GM21717 (cell line): ENCODE results near the gene PLIN4.
"Not testable (repeated sequence)": the region's sequence is repeated elsewhere in the genome, so short reads cannot be mapped to it uniquely, and the experiment has no call there.

Experiments
- ATAC-seq: cut with Tn5 transposase; IDR thresholded peaks from one replicate; pipeline ENCODE4 v1.9.1; 2021; ENCODE audit warnings: mild to moderate bottlenecking, moderate library complexity; ENCODE audit not compliant: unreplicated experiment

PLIN4 gene

DNA sequence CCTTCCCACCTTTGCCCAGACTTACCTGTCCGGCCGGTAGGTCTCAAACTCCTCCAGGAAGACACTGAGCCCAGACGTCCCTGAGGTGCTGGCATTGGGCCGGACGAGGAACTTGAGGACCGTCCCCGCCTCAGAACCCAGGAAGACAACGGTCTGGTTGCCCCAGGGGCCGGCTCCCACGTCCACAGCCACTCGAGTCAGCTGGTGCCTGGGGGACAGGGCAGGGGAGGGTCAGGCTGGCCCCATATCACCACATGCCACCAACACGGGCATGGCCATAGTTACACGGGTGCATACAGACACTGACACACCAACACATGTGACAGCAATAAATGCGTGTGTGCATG is 29.9 kb upstream of the PLIN4 start:
- no peak for ATAC-seq

DNA sequence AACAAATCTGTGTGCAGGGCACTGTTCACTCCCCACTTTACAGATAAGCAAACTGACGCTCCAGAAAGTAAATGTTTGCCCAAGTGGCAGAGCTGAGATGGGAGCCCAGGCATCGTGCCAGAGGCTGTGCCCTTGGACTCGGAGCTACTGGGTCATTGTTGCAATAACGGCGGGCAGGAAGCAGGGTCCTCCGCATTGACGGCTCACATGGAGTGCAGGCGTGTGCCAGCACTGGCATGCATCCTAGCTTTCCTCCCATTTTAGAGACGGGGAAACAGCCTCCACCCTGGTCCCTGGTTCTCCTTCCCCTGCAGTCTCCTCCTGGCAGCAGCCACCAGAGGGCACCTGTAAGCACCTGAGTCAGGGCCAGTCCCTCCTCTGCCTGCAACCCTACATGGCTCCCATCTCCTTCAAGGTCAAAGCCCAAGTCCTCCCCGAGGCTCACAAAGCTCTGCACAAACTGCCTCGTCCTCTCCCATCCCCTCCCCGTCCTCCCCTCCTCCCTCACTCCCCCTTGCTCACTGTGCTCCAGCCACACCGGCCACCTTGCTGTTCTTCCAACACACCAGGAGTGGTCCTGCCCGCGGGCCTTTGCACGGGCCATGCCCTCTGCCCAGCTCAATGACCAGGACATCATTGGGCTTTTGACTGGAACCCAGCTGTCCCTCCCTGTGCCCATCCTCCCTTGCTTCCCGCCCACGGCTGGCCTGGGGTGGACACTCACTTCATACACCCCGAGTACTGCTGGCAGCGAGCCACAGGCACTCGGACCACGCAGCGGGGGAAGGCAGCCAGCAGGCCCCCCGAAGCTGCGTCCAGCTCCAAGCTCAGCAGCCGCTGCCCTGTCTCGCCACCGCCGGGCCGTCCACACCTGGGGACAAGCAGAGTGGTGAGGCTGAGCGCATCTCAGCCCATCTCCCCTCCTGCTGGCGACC is 29.3 kb upstream of the PLIN4 start:
- ATAC-seq: no peak

DNA sequence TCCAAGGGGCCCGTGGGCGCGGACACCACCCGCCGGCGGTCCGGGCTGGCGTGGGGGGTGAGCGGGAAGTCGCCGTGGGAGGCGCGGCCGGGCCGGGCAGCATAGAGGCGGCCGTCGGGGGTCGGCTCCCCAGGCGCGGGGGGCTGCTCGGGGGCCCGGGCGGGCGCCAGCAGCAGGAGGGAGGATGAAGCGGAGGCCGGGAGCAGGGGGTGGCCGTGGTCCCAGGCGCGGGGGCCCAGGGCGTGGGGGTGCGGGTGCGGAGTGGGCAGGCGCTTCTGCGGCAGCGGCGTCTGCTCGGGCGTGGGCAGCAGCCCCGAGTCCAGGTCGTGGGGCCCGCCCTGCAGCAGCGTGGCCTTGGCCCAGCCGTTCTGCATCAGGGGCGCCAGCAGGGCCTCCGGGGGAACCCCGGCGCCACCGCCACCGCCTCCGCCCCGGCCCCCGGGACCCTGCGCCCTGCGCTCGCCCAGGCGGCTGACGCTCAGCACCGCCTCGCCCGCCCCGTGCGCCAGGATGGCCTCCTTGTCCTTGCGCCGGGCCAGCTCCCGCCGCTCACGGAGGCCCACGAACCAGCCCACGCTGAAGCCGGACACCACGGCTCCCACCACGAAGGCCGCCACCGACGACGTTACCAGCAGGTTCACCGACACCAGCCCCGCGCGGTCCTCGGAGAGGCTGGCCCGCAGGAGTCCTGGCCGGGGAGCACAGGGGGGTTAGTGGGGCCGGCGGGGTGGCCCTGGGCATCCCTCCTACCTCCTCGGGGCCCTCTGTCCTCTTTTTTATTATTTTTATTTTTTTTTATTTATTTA is 25.8 kb upstream of the PLIN4 start:
- ATAC-seq: no peak

- ATAC-seq: no peak
Measured at GRCh38 chr19:4542896-4543841, 24.9 kb upstream of the PLIN4 start.

- ATAC-seq: not testable (repeated sequence)
Measured at GRCh38 chr19:4541806-4542145, 23.5 kb upstream of the PLIN4 start.

- no peak for ATAC-seq
Measured at GRCh38 chr19:4541114-4541805, 23.0 kb upstream of the PLIN4 start.

DNA sequence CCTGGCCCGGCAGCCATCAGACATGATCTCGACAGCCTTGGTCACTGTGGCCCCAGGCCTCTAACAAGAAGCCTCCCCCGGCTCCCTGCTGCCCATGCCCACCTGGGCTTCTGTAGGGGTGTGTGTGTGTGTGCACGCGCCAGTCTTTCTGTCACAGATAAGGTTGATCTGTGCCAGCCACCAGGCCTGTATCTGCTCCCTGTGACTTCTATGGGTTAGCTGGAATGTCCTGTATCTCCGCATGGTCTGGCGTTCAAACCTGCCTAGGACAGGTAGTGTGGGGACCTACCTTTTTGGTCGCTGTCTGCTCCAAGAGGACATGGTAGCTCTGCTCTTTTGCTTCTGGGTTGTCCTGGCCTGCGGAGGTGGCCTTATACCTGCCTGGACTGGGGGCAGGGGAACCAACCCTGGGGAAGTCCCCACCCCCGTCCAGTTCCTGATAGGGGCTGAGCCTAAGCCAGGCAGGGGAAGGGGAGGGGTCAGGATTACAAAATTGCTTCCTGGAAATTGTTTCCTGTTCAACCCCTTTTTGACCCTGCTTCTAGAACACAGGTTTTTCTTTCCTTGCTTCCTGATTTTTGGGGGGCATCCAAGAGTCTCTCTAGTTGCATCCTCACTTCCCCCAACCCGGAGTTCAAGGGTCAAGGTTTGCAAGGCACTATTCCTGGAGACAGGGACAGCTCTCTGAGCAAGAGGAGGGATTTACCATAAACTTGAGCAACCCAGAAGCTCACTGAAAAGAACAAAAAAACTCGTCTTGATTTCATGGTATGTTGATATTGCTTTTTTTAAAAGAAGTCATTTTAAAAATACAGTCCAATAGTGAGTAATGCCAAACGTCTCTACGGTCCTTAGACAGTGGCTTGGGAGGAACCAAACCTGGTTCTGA is 21.7 kb upstream of the PLIN4 start, which contains the start of gene LRG1:
TSS of gene LRG1 (minus strand) at position 344 of the 889 bp plus-strand sequence. CDS start at position 321, 23 bp downstream.
- ATAC-seq: no peak

DNA sequence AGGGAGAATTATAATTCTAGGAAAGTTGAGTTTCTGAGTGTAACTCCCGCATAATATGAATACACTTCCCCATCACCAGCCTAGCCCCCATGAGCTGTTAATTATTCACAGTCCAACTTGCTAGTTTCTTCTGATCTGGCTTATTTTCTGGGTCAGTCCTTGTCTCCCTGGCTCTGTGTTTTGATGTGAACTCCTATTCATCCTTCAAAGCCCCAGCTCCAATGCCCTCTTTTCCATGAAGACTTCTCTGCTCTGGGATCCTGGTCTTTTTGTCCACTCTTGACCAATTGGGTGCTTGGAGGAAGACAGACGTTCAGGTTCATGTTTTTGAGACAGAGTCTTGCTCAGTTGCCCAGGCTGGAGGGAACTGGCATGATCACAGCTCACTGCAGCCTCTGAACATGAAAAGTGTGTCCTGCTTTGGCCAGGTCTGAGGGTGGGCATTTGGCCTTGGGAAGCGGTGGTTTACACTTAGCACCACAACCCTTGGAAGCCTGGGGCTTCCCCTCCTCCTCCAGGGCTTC is 20.9 kb upstream of the PLIN4 start:
- no peak for ATAC-seq

DNA sequence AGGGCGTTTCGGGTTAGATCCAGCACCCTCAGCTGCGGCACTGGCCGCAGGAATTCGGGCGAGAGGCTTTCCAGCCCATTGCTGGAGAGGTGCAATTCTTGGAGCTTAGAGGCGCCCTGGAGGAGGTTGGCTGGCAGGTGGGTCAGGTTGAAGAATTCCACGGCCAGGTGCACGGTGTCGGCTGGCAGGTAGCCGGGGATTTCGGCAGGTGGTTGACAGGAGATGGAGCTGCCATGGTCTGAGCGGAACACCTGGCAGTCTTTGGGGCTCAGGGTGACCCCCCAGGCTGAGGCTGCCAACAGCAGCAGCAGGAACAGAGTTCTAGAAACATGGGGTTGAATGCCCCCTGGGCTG is 20.3 kb upstream of the PLIN4 start:
- ATAC-seq: no peak

- no peak for ATAC-seq
Measured at GRCh38 chr19:4537953-4538600, 19.8 kb upstream of the PLIN4 start.

- ATAC-seq: no peak
Measured at GRCh38 chr19:4536798-4537197, 18.5 kb upstream of the PLIN4 start.

DNA sequence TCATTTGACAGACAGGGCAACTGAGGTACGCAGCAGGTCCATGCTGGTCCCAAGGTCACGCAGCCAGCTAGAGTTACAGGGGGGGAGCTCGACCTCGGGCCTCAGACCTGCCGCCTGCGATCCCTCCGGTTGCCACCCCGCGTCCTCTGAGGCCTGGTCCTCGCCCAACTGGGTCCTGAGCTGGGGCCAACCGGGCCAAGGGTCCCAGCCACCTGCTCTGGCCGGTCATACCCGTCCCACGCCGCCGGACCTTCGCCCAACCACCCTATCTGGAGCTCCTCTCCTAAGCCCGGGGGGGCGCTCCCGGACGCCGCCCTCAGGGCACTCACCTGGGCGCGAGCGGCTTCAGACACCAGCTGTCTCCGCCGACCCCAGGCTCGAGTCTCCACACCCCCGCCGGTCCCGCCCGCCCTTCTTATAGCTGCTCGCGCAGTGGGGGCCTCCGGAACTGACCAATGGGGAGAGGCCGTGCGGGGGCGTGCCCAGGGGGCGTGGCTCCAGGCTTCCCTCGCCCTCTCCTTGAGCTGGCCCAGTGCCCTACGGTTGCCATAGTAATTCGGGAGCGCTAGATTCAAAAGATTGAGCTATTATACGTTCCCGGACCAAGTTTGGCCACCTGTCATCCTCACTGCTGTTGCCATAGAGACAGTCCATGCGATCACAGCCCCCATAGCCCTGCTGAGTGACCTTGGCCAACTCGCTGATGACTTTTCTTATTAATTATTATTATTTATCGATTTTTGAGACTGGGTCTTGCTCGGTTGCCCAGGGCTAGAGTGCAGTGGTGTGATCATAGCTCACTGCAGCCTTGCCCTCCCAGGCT is 16.8 kb upstream of the PLIN4 start, which contains the start of gene PLIN5:
TSS of gene PLIN5 (minus strand) at position 389 of the 823 bp plus-strand sequence. CDS start 1,150 bp downstream, outside the sequence.
- ATAC-seq: no peak

GRCh38 chr19:4533835-4534424 is 15.6 kb upstream of the PLIN4 start:
- no peak for ATAC-seq

GRCh38 chr19:4533334-4533733 is 15.0 kb upstream of the PLIN4 start:
- no peak for ATAC-seq

DNA sequence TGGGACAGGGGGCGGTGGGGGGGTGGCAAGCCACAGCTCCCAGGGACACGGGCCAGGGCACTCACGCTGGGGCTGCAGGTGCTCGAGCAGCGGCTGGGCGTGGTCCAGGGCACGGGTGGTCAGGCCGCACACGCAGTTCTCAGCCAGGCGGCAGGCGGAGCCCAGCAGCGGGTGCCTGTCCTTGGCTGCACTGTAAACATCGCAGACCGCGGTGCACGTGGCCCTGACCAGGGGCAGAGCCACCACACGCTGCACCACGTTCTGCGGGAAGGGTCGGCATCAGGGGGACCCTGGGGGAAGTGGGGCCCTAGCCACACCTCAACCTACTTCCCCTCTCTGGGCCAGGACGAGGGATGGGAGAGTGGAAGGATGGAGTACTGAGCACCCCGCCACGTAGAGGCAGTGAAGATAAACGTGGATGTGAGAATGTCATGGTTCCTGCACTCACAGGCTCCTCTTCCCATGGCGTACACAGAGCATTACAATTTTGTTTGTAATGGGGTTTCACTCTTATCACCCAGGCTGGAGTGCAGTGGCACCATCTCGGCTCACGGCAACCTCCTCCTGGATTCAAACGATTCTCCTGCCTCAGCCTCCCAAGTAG is 13.4 kb upstream of the PLIN4 start:
- ATAC-seq: no peak

- ATAC-seq: no peak
Measured at GRCh38 chr19:4529924-4530522, 11.7 kb upstream of the PLIN4 start.
